ENCODE data around the gene MARCHF10. TPM values are rescaled to one million over a fixed set of nuclear protein-coding genes. Genes with fewer than 3 reads are reported as not detected.
A peak's percentile ranks its signal among the peaks of the same experiment; 100 is the strongest.

MARCHF10 gene
- total RNA-seq, 3 donors from 2014 or later: 0.35 TPM; not detected in 2

- TF ChIP-seq CTCF (IDR thresholded peaks at IDR 0.05): no peak
- no peak overlapping the region for H3K4me3 ChIP-seq
- intact Hi-C loops (cut with DNase I, micrococcal nuclease): loop anchor here in 1 of 2 donors (2.0 kb wide), 1 partner anchor 734 kb away; no protein-coding TSS in a partner anchor
- H3K4me1 ChIP-seq (ENCODE audit: low read depth): no peaks in the 10 kb centered on the region
- no peaks in the 10 kb centered on the region for H3K36me3 ChIP-seq (ENCODE audit: low read depth)
- ATAC-seq (no peak), DNase-seq (no peak)
- H3K9me3 ChIP-seq: no peaks in the 10 kb centered on the region
Measured at GRCh38 chr17:62672957-62673356, 135.2 kb downstream of the MARCHF10 start.

- ATAC-seq: peak; percentile 74
- TF ChIP-seq CTCF (IDR thresholded peaks at IDR 0.05): no peak
- no peaks in the 10 kb centered on the region for H3K9me3 ChIP-seq
- H3K4me1 ChIP-seq (ENCODE audit: low read depth): no peaks in the 10 kb centered on the region
- intact Hi-C loops (cut with DNase I, micrococcal nuclease): no loop called here
- H3K4me3 ChIP-seq: no peak overlapping the region
- DNase-seq: peak in 2 of 3 donors; percentile 66 to 68
- H3K36me3 ChIP-seq (ENCODE audit: low read depth): no peaks in the 10 kb centered on the region
Measured at GRCh38 chr17:62671553-62671952, 136.6 kb downstream of the MARCHF10 start.

GRCh38 chr17:62670202-62670821 is 137.8 kb downstream of the MARCHF10 start:
- TF ChIP-seq CTCF (IDR thresholded peaks at IDR 0.05): no peak
- Histone ChIP-seq H3K9me3 (no peaks in the 10 kb centered on the region), H3K4me1 (ENCODE audit: low read depth) (no peaks in the 10 kb centered on the region), H3K36me3 (ENCODE audit: low read depth) (no peaks in the 10 kb centered on the region), H3K4me3 (no peak overlapping the region)
- ATAC-seq (no peak), DNase-seq (no peak)
- intact Hi-C loops (cut with DNase I, micrococcal nuclease): no loop called here

GRCh38 chr17:62668091-62668804 is 139.9 kb downstream of the MARCHF10 start:
- DNase-seq (no peak), ATAC-seq (no peak)
- no peaks in the 10 kb centered on the region for H3K36me3 ChIP-seq (ENCODE audit: low read depth)
- intact Hi-C loops (cut with DNase I, micrococcal nuclease): no loop called here
- no peaks in the 10 kb centered on the region for H3K9me3 ChIP-seq
- H3K4me3 ChIP-seq: no peak overlapping the region
- H3K4me1 ChIP-seq (ENCODE audit: low read depth): no peaks in the 10 kb centered on the region
- TF ChIP-seq CTCF (IDR thresholded peaks at IDR 0.05): no peak

GRCh38 chr17:62666801-62667591 is 141.1 kb downstream of the MARCHF10 start:
- no peak for DNase-seq
- no peak for ATAC-seq
- Histone ChIP-seq H3K4me1 (ENCODE audit: low read depth) (no peaks in the 10 kb centered on the region), H3K9me3 (no peaks in the 10 kb centered on the region), H3K36me3 (ENCODE audit: low read depth) (no peaks in the 10 kb centered on the region), H3K4me3 (no peak overlapping the region)
- TF ChIP-seq CTCF (IDR thresholded peaks at IDR 0.05): no peak
- intact Hi-C loops (cut with DNase I, micrococcal nuclease): no loop called here
